Measurements from ENCODE around the gene MAN2B1.
A peak's percentile ranks its signal among the peaks of the same experiment; 100 is the strongest.
"Not testable (repeated sequence)": the region's sequence is repeated elsewhere in the genome, so short reads cannot be mapped to it uniquely, and the experiment has no call there.

The MAN2B1 gene

DNA sequence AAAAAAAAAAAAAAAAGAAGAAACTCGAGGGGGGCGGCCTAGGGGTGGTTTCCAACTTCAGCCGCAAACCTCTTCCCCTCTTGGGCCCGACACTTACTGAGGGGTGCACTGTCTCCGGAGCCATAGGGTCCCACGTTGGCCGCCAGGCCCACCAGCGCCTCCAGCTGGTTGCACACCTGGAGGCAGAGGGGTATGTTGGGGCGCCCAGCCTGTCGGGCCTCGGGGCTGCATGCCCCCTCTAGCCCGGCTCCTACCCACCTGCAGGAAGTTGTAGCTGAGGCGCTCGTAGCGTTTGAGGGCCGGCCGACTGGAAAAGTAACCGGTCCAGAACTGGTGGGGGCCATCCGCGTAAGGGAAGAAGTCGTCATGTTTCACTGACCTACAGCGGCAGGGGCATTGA is 8.6 kb downstream of the MAN2B1 start:
- no peak for DNase-seq (ENCODE audit: low read depth)

DNA sequence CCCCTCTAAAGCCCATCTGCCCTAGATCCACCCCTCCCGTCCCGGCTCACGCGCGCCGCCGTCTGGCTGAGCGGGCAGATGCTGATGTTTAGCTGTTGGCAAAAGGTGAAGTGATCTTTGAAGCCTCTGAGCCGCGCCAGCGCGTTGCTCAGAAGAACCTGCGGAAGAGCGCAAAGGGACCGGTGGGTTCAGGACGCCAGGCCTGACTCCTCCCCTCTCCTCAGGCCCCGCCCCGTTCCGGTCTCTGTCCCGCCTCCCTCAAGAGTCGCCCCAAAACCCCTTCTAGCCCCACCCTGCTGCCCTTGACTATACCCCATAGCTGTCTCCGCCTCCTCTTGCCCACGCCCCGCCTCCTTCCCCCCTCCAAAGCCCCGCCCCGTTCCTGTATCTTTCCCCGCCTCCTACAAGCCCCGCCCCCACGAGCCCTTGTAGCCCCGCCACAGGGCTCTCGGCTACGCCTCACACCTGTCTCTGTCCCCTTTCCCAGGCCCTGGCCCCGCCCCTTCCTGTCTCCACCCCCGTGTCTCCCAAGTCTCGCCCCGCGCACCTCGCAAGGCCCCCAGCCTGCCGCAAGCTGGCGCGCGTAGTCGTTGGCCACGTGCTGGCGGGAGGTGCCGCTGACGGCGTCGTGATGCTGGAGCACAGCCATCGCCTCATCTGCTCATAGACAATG is 9.5 kb downstream of the MAN2B1 start:
- DNase-seq (ENCODE audit: low read depth) = no peak

DNA sequence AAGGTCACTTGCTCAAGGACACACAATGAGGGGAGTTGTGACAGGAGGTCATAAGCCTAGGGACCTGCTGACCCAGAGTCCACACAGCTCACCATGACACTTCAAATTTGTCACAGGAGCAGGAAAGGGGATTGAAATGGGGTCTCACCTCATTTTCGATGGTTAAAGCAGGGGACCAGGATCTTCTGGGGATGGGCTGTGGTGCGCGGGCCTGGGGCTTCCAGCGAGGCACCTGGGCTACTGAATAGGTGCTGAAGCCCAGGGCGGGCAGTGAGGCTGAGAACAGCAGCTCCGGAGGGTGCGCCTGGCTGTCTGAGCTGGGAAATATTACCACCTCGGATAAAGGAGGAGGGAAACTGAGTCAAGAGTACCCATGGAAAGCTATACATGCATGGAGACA is 11.0 kb downstream of the MAN2B1 start:
- no peak for DNase-seq (ENCODE audit: low read depth)

DNA sequence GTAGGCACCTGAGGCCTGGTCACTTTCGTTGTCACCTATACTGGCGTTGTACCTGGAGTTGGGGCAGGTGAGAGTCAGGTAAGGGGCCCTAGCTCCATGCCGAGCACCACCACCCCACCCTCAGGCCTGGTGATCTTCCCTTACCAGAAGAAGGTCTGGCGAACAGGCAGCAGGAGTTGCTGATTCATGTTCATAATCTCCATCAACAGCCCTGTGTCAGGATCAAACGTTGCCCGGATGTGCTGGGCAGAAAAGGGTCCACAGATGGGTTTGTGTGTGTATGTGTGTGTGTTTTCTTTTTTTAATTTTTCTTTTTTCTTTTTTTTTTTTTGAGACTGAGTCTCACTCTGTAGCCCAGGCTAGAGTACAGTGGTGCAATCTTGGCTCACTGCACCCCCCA is 14.3 kb downstream of the MAN2B1 start:
- no peak for DNase-seq (ENCODE audit: low read depth)

DNA sequence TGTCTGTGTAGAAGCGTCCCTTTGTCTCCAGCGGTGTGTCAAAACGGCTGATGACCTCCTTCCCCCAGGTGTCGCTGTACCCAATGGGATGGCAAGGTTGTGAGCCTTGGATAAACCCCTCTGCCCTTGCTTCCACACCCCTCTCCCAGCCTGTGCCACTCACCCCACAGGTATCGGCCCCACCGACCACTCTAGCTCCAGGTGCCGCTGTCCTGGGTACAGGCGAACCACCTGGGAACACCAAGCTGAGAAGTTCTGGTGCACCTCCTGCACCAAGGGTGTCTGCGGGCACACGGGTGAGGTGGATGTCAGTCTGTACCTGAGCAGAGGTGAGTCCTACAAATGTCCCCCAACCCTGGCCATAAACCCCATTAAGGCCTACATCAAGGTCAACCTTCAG is 16.6 kb downstream of the MAN2B1 start:
- DNase-seq (ENCODE audit: low read depth) = no peak

DNA sequence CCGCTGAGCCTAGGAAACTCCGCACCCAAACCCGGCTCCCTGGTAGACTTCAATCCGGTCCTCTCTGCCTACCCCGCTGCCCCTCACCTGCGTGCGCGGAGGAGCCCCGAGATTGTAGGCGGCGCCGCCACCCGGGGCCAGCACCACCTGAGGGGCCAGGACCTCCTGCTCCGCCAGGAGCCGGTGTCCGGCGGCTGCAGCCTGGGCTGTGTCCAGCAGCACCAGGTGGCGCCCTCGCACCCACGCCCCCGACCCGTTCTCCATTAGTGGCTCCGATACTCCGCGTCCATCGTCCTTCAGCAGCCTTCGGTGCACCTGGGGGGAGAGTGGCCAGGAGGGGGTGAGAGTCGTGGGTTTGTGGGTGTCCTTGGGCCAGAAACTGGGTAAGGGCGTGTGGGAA is 18.5 kb downstream of the MAN2B1 start:
- no peak for DNase-seq (ENCODE audit: low read depth)

DNA sequence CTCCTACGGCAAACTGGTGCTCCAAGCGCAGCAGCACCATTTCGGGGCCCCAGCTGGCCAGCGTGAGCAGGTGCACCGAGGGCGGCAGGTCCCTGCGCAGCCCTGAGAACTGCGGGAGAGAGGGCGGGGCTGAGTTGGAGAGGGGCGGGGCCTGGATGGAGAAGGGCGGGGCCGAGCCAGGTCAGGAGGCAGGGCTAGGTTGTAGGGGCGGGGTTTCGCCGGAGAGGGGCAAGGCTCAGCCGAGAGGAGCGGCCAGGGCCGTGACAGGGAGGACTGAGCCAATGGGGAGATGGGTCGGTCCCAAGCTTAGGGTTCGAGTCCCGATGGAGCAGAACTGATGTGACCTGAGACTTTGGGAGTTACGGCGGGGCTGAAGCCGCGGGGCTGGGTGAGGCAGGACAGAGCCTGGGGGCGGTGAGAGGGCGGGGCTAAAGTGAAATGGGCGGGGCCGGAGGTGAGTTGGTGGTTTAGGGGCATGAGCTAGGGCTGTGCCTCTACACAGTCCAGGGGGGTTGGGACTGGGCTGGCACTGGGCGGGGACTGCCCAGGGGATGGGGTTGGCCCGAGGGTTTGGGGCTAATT is 19.0 kb downstream of the MAN2B1 start:
- DNase-seq (ENCODE audit: low read depth) = no peak

DNA sequence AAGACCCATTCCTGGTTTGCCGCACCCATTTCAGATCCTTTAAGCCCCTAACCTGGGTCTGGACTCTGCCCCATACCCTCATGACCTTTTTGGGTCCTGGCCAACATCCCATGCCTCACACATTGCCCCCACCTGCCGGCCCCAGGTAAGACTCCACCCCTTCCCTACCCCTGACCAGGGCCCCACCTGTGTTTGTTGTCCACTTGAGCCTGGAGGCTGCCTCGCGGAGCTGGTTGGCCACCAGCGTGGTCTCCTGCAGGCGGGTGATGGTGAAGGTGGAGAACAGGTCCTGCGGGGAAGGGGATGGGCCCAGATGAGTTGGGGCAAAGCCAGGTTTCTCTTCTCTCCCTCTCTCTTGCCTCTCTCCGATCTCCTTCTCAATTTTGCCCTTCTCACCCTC is 19.5 kb downstream of the MAN2B1 start:
- DNase-seq (ENCODE audit: low read depth) = no peak

DNA sequence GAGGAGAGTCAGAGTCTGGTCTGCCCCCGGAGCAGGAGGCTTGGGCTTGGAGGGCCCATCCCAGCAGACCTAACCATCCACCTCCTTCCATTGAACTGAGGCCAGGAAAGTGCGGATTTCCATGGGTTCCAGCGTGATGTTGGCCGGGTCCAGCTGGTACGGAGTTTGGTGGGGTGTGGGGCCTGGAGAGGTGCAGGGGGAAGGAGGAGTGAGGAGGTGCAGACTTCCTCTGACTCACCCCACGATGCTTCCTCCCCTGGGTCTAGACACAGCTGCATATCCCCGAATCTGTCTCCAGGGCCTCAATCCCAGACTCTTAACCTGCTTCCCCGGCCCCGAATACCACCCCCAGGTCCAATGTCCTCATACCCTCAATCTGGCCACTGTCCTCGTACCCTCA is 20.0 kb downstream of the MAN2B1 start:
- DNase-seq (ENCODE audit: low read depth) = no peak

DNA sequence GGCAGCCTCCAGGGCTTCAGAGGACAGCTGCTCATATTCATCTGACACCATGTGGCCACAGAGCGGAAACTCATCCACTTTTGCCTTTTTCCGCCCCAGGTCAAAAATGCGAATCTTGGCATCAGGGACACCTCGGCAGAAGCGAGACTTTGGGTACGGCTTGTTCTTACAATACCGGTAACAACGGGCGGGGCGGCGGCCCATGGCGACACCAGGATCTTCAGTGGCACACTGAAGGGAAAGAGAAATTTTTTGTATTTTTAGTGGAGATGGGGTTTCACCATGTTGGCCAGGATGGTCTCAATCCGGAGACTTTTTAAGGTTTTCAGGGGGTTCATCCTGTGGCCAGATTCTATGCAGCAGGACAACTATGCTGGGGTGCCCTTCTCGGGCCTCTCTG is 22.8 kb downstream of the MAN2B1 start:
- not testable (repeated sequence) for DNase-seq (ENCODE audit: low read depth)

DNA sequence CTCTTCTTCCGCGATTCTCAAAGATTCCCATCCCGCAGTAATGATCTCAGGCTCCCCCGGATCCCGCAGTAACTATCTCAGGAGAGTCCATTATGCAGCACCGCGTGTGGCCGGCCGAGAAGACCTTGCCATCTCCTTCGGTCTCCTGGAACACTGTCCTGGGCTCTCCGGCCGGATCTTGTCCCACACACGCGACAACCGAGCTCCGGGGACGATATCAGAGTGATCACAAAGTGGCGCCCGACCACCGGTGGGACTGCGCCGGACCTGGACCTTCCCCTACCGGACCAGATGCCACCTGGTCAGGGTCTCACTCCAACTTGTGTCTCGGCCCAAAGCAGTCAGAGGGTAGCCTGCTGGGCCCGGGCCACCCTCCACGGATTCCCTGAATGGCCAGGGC is 24.0 kb downstream of the MAN2B1 start:
- no peak for DNase-seq (ENCODE audit: low read depth)

DNA sequence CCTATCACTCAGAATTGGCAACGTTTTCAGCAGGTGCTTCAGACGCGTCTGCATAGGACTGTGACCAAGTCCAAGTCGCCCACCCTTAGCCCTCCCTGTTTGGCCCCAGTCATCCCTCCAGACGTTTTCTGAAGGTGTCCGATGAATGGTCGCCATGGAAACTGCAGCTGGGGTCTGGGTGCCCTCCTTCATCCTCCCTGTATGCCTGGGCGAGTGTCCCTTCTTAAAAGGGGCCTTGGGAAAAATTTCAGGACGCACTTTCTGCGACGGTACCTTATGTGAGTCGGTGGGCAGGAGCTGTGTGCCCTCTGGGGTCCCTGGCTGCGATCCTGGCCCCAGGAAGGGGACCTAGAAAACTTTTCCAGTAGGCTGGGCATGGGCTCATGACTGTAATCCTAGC is 25.1 kb downstream of the MAN2B1 start:
- DNase-seq (ENCODE audit: low read depth) = no peak

DNA sequence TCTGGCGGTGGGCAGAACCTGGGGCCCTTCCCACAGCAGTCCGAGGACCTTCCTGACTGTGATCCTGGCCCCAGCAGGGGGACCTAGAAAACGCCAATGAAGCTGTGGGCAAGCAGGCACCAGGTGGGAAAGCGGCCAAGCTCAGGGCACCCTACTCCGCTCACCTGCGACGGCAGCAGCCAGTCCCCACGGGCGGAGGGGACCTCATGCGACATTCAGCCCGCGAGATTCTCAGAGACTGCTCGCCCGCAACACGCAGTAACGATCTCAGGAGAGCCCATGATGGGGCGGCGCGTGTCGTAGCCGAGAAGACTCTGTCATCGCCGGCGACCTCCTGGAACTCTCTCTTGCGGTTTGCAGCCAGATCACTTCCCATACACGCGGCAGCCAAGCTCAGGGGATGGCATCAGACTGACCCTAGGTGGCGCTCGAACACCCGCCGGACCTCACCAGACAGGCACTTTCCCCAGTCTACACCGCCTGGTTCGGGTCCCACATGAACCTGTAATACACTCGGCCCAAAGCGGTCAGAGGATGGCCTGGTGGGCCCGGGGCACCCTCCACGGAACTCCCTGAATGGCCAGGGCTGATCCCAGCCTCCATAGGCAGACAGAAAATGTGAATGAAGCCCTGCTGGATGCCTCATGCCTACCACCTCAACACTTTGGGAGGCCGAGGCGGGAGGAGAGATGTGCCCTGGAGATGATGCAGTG is 26.5 kb downstream of the MAN2B1 start:
- peak; percentile 82 for DNase-seq (ENCODE audit: low read depth)

DNA sequence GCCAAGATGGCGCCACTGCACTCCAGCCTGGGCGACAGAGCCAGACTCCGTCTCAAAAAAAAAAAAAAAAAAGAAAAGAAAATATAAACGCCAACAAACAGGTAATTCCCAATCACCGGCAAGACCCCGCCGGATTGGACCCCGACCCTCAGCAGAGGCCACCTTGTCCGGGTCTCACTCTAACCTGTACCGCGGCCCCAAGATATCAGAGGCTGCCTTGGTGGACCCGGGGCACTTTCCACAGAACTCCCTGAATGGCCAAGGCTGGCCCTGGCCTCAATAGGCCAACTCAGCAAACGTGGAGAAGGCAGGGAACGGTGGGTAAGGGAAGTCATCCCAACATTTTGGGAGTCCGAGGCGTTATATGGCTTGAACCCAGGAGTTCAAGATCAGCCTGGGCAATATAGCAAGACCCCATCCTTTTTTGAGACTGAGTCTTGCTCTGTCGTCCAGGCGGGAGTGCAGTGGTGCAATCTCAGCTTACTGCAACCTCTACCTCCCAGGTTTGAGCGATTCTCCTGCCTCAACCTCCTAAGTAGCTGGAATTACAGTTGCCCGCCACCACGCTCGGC is 27.8 kb downstream of the MAN2B1 start:
- no peak for DNase-seq (ENCODE audit: low read depth)

DNA sequence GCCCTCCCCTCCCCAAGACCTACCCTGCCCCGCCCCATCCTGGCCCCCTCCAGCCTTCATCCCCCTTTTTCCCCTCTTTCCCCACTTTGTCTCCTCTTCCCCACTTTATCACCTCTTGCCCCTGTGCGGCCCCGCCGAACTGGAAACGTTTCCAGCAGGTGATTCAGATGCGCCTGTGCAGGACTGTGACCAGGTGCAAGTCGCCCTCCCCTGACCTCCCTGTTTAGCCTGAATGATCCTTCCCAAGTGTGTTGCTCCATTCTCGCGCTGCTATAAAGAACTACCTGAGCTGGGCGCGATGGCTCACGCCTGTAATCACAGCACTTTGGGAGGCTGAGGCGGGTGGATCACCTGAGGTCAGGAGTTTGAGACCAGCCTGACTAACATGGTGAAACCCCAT is 29.9 kb downstream of the MAN2B1 start:
- DNase-seq (ENCODE audit: low read depth) = no peak

DNA sequence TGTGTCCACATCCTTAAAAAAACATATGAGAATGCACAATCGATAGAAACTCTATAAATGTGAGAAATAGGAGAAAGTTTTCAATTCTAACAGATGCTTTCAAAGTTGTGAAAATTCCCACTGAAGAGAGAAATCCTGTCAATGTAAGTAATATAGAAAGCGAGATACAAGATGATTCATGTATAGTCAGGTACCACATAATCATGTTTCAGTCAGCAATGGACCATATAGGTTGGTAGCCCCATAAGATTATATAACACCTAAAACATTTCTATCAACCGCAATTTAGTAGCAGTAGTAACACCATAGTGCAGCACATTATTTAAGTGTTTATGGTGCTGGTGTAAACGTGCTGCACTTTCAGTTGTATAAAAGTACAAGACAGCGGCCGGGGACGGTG is 37.3 kb downstream of the MAN2B1 start:
- DNase-seq (ENCODE audit: low read depth) = no peak

DNA sequence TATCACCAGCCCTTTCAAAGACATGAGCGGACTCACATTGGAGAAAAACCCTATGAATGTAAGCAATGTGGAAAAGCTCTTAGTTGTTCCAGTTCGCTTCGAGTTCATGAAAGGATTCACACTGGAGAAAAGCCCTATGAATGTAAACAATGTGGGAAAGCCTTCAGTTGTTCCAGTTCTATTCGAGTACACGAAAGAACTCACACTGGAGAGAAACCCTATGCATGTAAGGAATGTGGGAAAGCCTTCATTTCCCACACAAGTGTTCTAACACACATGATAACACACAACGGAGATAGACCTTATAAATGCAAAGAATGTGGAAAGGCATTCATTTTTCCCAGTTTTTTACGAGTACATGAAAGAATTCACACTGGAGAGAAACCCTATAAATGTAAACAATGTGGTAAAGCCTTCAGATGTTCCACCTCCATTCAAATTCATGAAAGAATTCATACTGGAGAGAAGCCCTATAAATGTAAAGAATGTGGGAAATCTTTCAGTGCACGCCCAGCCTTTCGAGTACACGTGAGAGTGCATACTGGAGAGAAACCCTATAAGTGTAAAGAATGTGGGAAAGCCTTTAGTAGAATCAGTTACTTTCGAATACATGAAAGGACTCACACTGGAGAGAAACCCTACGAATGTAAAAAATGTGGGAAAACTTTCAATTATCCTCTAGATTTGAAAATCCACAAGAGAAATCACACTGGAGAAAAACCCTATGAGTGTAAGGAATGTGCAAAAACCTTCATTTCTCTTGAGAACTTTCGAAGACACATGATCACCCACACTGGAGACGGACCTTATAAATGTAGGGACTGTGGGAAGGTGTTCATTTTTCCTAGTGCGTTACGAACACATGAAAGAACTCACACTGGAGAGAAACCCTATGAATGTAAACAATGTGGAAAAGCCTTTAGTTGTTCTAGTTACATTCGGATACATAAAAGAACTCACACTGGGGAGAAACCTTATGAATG is 38.2 kb downstream of the MAN2B1 start:
- no peak for DNase-seq (ENCODE audit: low read depth)

DNA sequence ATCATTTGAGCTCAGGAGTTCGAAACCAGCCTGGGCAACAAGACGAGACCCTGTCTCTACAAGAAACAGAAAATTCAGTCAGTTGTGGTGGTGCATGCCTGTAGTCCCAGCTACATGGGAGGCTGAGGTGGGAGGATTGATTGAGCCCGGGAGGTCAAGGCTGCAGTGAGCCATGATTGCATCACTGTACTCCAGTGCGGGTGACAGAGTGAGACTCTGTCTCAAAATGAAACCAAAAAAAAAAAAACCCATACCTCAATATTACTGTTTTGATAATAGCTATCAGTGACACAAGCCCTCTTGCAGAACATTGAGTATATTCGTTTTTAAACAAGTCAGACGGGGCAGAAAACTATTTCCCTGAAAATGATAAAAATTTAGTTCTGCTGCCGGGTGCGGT is 39.6 kb downstream of the MAN2B1 start:
- no peak for DNase-seq (ENCODE audit: low read depth)

DNA sequence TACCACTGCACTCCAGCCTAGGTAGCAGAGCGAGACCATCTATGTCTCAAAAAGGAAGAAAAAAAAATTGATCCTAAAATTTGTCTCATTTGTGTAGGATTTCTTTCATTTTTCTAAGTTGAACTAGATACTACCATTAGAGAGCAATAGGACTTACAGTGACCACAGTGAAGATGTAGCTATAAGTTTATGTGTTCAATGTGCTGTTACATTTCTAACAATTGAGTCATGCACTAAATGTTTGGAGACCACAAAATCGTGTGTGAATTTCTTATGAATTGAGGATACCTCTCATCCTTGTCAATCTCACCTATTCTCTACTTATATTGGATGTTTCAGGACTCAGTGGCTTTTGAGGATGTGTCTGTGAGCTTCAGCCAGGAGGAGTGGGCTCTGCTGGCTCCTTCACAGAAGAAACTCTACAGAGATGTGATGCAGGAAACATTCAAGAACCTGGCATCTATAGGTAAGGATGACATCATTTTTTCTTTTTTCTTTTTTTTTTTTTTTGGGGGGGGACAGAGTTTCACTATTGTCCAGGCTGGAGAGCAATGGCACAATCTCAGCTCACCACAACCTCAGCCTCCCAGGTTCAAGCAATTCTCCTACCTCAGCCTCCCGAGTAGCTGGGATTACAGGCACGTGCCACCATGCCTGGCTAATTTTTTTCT is 43.0 kb downstream of the MAN2B1 start:
- no peak for DNase-seq (ENCODE audit: low read depth)

DNA sequence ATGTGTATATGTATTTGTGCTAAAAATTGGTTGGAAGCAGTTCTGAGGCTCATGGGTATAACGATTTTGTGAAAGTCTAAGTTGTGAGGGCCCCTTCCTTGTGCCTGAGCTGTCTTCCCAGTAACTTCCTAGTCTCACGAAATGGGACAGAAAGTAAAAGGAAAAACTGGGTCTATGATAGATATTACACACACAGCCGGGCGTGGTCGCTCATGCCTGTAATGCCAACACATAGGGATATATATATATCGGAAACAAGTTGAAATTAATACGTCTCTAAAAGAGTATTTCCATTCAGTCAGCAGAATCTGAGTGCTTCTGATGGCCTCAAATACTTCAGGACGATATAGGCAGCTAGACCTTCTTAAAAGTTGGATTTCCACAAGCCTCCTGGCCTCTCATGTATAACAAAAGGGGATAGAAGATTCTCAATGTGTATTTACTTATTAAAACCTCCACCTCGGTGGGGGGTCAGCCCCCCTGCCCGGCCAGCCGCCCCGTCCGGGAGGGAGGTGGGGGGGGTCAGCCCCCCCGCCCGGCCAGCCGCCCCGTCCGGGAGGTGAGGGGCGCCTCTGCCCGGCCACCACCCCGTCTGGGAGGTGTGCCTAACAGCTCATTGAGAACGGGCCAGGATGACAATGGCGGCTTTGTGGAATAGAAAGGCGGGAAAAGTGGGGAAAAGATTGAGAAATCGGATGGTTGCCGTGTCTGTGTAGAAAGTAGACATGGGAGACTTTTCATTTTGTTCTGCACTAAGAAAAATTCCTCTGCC is 45.1 kb downstream of the MAN2B1 start:
- DNase-seq (ENCODE audit: low read depth) = not testable (repeated sequence)

DNA sequence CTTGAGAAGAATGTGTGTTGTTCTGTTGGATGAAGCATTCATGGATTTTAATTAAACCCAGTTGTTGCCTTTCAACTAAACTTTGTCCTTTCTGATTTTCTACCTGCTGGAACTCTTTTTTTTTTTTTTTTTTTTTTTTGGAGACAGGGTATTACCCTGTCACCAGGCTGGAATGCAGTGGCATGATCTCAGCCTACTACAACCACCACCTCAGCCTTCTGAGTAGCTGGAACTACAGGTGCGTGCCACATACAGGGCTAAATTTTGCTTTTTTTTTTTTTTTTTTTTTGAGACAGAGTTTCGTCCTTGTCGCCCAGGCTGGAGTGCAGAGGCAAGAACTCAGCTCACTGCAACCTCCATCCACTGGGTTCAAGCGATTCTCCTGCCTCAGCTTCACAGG is 48.9 kb downstream of the MAN2B1 start:
- no peak for DNase-seq (ENCODE audit: low read depth)
